Esophagus muscularis mucosa (tissue), 4 donors: ENCODE results near the gene PCSK6. TPM values are rescaled to one million over a fixed set of nuclear protein-coding genes. Genes with fewer than 3 reads are reported as not detected.

Source experiments
- DNase-seq: peaks from one replicate; pipeline ENCODE4 v3.0.0-alpha.2; 2017; ENCODE audit errors: extremely low spot score
- H3K27ac ChIP-seq, 4 donors: fragments of 200-600 bp; sonication (generic); replicated peaks in 1 of 4; 1 replicate in 3 of 4; 2 replicates in 1 of 4; pipeline ENCODE4 v1.5.1; 2016 to 2019; ENCODE audit warnings: mild to moderate bottlenecking in 1 of 4
- H3K27me3 ChIP-seq, 4 donors: fragments of 200-600 bp; sonication (generic); one replicate each; pipeline versions ENCODE4 v1.5.1 to v1.6.0; 2016 to 2019
- H3K36me3 ChIP-seq, 4 donors: fragments of 200-600 bp; sonication (generic); one replicate each; pipeline ENCODE4 v1.5.1; 2016 to 2019
- H3K4me1 ChIP-seq, 4 donors: fragments of 200-600 bp; sonication (generic); one replicate each; pipeline ENCODE4 v1.5.1; 2016 to 2019
- H3K4me3 ChIP-seq, 4 donors: fragments of 200-600 bp; sonication (generic); 1 replicate in 2 of 4; 2 replicates in 2 of 4; pipeline ENCODE4 v1.5.1; 2016 to 2019; ENCODE audit warnings: mild to moderate bottlenecking in 4 of 4, moderate library complexity in 1 of 4
- H3K9me3 ChIP-seq, 4 donors: fragments of 200-600 bp; sonication (generic); 1 replicate in 3 of 4; 2 replicates in 1 of 4; pipeline ENCODE4 v1.5.1; 2016 to 2019
- EP300 ChIP-seq: sonication (generic); formaldehyde crosslinking; IDR thresholded peaks from one replicate; pipeline ENCODE4 v1.6.1; 2017; ENCODE audit warnings: antibody characterized with exemption
- POLR2A ChIP-seq: fragments of 450-650 bp; IDR thresholded peaks from one replicate; pipeline ENCODE4 v1.6.1; 2017; ENCODE audit warnings: antibody characterized with exemption, moderate library complexity, mild to moderate bottlenecking, low read depth
- POLR2AphosphoS5 ChIP-seq, 2 donors: sonication (generic); formaldehyde crosslinking; IDR thresholded peaks; one replicate each; pipeline ENCODE4 v1.6.1; 2017; ENCODE audit warnings: antibody characterized with exemption in 2 of 2
- WGBS: methylation state at CpG from one replicate; pipeline ENCODE4 v1.1.5; 2018; 5-methylcytosine and 5-hydroxymethylcytosine counted together
- intact Hi-C: fragments of 100-400 bp; cut with DNase I; formaldehyde crosslinking; loops from one replicate; pipeline ENCODE4 v1.15.1; 2023
- total RNA-seq, 4 donors: library from RNA; depleted of rRNA; stranded (reverse); fragments of >200 nt; gene quantifications; one replicate each; pipeline versions ENCODE4 v1.1.0 to v1.2.1, GENCODE V29; 2016
- TF ChIP-seq, protein P1 (sequence below), 3 experiments: fragments of 200-600 bp in 2 of 3; fragments of 450-650 bp in 1 of 3; sonication (generic) in 2 of 3; IDR thresholded peaks; one replicate each; pipeline ENCODE4 v1.5.1; 2017 to 2019; ENCODE audit warnings: antibody characterized with exemption in 3 of 3, mild to moderate bottlenecking in 2 of 3, moderate library complexity in 1 of 3

Gene PCSK6
- total RNA-seq, 4 donors from 2014 or later: 13.6 to 24.1 (median 15.3) TPM

DNA sequence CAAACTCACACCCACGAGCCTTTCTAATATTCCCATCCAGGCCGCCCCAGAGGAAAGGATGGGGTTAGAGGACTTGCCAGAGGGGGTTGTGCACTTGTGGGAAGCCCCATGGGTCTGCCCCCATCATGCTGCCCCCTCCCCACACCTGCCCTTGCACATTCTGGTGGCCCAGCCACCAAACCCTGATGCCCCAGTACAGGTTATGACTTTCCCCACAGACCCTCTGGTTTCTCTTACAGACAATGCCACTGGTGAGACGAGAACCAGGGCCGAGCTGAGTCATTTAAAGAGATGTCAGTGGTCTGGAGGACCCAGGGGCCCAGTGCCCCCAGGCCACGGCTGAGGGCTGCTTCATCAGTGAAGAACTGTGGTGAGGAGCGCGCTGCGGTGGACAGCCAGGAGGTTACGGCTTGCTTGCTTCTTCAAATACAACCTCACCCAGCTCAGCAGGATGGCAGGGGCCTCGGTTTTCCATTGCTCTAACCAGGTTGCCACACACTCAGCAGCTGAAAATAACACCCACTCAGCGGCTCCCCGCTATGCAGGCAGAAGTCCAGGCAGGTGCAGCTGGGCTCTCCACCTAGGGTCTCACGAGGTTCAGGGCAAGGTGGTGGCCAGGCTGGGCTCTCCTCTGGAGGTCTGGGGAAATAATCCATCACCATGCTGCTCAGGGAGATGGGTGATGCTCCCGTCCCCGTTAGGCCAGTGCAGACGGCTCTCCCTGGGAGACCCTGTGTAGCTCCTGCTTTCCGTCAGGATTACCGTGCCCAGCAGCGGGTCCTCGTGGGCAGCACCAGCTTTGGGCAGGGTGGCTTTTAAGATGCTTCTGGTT lies 180.7 kb downstream of the PCSK6 start:
- Histone ChIP-seq H3K27me3 (peaks cover 0 to 43% (median 0%) of the 10 kb centered on the region in 4 donors), H3K9me3 (no peaks in the 10 kb centered on the region), H3K27ac (no peak overlapping the region), H3K36me3 (peaks cover 0 to 5% (median 0%) of the 10 kb centered on the region in 4 donors), H3K4me1 (no peaks in the 10 kb centered on the region), H3K4me3 (no peak overlapping the region)
- 87% methylated on average over 6 of the region's 20 CpGs for WGBS
- TF ChIP-seq, protein P1, sequence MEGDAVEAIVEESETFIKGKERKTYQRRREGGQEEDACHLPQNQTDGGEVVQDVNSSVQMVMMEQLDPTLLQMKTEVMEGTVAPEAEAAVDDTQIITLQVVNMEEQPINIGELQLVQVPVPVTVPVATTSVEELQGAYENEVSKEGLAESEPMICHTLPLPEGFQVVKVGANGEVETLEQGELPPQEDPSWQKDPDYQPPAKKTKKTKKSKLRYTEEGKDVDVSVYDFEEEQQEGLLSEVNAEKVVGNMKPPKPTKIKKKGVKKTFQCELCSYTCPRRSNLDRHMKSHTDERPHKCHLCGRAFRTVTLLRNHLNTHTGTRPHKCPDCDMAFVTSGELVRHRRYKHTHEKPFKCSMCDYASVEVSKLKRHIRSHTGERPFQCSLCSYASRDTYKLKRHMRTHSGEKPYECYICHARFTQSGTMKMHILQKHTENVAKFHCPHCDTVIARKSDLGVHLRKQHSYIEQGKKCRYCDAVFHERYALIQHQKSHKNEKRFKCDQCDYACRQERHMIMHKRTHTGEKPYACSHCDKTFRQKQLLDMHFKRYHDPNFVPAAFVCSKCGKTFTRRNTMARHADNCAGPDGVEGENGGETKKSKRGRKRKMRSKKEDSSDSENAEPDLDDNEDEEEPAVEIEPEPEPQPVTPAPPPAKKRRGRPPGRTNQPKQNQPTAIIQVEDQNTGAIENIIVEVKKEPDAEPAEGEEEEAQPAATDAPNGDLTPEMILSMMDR (IDR thresholded peaks at IDR 0.05): no peak
- no peak for TF ChIP-seq POLR2AphosphoS5 (IDR thresholded peaks at IDR 0.05)
- TF ChIP-seq EP300: no peak
- no peak for TF ChIP-seq POLR2A
- no peak for DNase-seq
- intact Hi-C loops: no loop called here

DNA sequence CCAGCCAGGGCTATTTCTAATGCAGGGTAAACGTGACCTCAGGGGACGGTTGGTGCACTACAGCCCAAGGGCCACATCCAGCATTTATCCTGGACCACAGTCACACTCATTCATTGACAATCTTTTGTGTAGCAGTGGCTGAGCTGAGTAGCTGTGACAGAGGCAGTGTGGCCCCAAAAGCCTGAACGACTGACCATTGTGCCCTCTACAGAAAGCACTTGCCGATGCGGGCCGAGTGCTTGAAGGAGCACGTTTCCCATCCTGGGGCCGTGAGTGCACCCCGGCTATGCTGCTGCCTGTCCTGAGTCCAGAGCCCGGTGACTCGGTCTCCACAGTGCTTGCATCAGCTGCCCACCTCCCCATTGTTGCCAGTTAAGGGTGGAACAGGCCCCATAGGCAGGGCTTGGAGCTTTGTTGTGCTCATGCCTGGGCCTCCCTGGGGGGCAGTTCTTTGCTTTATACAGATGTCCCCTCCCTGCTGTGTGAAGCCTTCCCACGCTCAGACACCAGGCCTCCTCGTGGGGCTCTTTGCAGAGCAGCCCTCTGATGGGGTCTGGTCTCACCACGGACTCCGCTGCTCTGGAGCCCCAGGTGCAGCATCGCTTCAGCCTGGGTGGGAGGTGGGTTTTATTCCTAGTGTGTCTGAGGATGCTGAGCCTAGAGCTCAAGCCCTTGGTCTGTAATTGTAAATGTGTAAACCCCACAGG lies 181.5 kb downstream of the PCSK6 start:
- intact Hi-C loops: no loop called here
- H3K9me3 ChIP-seq: no peaks in the 10 kb centered on the region
- H3K4me3 ChIP-seq: no peak overlapping the region
- no peaks in the 10 kb centered on the region for H3K4me1 ChIP-seq
- DNase-seq: no peak
- WGBS: 100% methylated on average over 1 of the region's 16 CpGs
- H3K27ac ChIP-seq: no peak overlapping the region
- TF ChIP-seq, protein P1 (IDR thresholded peaks at IDR 0.05): no peak
- TF ChIP-seq POLR2AphosphoS5 (IDR thresholded peaks at IDR 0.05): no peak
- no peak for TF ChIP-seq POLR2A
- no peak for TF ChIP-seq EP300
- H3K27me3 ChIP-seq: peaks cover 0 to 43% (median 0%) of the 10 kb centered on the region in 4 donors
- peaks cover 0 to 4% (median 0%) of the 10 kb centered on the region in 4 donors for H3K36me3 ChIP-seq

- intact Hi-C loops: no loop called here
- no peak for DNase-seq
These were observed 182.2 kb downstream of the PCSK6 start for GRCh38 chr15:101307048-101307896.

GRCh38 chr15:101306341-101307047 lies 183.0 kb downstream of the PCSK6 start:
- TF ChIP-seq POLR2A (no peak), POLR2AphosphoS5 (IDR thresholded peaks at IDR 0.05) (no peak)
- DNase-seq: no peak
- 85% methylated on average over 8 of the region's 10 CpGs for WGBS
- Histone ChIP-seq H3K4me1 (no peaks in the 10 kb centered on the region), H3K4me3 (no peak overlapping the region), H3K27ac (no peak overlapping the region), H3K9me3 (no peaks in the 10 kb centered on the region), H3K27me3 (peaks cover 0 to 43% (median 0%) of the 10 kb centered on the region in 4 donors), H3K36me3 (peaks cover 0 to 4% (median 0%) of the 10 kb centered on the region in 4 donors)
- intact Hi-C loops: no loop called here

More at GRCh38 chr15:101307048-101307896, 182.2 kb downstream of the PCSK6 start:
- 80% methylated on average over 4 of the region's 24 CpGs for WGBS
- no peak for TF ChIP-seq POLR2AphosphoS5 (IDR thresholded peaks at IDR 0.05)
- no peak for TF ChIP-seq POLR2A
- TF ChIP-seq EP300: no peak
- TF ChIP-seq, protein P1 (IDR thresholded peaks at IDR 0.05): no peak
- peaks cover 0 to 4% (median 0%) of the 10 kb centered on the region in 4 donors for H3K36me3 ChIP-seq
- no peak overlapping the region for H3K4me3 ChIP-seq
- peaks cover 0 to 43% (median 0%) of the 10 kb centered on the region in 4 donors for H3K27me3 ChIP-seq
- H3K9me3 ChIP-seq: no peaks in the 10 kb centered on the region
- no peaks in the 10 kb centered on the region for H3K4me1 ChIP-seq
- H3K27ac ChIP-seq: no peak overlapping the region
